Nucleus accumbens (tissue), 56 donors: ENCODE measurements around the gene SCD.
A peak's percentile ranks its signal among the peaks of the same experiment; 100 is the strongest.

Experiments used
- DNase-seq, 56 donors: peaks; one replicate each; lab custom pipeline; 2025; lab: John Stamatoyannopoulos, UW

SCD gene

GRCh38 chr10:100391163-100392002 lies 44.4 kb downstream of the SCD start:
- DNase-seq: no peak

DNA sequence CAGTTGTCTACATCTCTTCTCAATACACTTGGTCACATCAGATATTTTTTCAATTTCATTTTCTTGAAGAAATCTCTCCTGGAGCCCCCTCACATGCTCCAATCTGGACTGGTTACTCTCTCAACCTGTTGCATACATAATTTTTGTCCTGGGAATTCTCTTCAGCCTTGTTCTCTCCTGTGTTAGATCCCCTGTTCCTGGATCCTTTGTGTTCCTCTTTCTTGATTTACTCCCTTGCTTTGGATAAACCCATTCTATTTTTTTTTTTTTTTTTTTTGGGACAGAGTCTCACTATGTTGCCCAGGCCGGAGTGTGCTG lies 45.6 kb downstream of the SCD start:
- no peak for DNase-seq

DNA sequence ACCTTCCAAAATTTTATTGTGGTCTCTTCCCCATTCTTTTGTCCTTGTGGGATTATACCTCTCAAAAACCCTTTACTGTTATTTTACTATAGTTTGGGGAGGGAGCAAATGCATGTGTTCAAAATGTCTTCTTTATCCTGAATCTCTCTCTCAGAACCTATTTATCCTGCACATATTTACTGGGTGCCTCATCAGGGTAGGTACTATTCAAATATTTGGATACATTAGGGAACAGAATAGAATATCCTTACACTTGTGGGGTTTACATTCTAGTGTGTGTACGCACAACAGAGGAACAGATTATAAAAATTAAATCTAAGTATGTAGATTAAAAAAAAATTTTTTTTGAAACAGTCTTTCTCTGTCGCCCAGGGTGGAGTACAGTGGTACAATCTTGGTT lies 48.6 kb downstream of the SCD start:
- DNase-seq: no peak

- DNase-seq: no peak
Observed at GRCh38 chr10:100396605-100397004, 49.6 kb downstream of the SCD start.

DNA sequence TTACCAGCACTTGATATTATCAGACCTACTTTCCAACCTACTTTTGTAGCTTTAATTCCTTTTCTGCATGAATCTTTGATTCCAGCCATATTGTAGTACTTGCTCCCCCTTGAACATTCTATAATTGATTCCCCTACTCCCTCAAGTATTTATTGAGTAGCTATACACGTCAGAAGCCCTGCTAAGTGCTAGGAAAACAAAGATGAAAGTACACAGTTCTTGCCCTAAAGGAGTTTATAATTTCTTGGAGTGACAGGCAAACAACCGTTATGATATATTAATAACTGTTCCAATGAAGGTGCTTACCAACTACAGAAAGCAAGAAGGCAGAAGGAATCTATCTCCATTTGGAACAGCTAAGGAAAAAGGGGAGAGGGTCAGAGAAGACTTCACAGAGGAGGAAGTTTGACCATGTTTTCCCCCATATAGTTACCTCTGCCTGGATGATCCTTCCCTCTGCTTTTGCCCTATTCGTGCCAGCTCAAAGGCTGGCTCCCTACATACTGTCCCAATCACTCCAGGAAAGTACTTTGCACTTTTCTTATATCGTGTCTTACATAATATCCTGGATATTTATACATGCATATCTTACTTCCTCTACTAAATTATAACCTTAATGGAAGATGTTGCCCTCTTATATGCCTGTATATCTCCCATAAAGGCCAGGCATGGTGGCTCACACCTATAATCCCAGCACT lies 54.7 kb downstream of the SCD start:
- no peak for DNase-seq

DNA sequence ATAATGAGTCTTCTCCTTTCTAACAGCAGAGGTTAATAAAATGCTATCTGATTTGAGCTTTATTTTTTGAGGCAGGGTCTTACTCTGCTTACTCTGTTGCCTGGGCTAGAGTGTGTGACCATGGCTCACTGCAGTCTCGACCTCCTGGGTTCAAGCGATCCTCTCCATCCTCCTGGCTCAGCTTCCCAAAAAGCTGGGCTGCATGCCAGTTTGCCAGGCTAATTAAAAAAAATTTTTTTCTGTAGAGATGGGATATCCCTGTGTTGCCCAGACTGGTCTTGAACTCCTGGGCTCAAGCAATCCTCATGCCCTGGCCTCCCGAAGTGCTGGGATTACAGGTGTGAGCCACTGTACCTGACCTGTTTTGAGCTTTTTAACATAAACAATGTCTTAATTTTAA lies 56.7 kb downstream of the SCD start:
- DNase-seq: peak in 2 of 56 donors; percentile 0 to 2

- DNase-seq: no peak
Observed at GRCh38 chr10:100413173-100413572, 66.1 kb downstream of the SCD start.
